ENCODE data around the gene PTRHD1.

- TF ChIP-seq EP300 (IDR thresholded peaks at IDR 0.05) (no peak), CTCF (IDR thresholded peaks at IDR 0.05) (no peak)
These were observed 53.0 kb downstream of the PTRHD1 start for GRCh38 chr2:24740142-24740541.

All from tibial nerve (tissue), 4 donors.